Peyer's patch (tissue), 4 donors: ENCODE data around the gene KCNQ2. TPM values are rescaled to one million over a fixed set of nuclear protein-coding genes. Genes with fewer than 3 reads are reported as not detected.

Experiments used
- DNase-seq, 3 donors: peaks; one replicate each; pipeline ENCODE4 v3.0.0-alpha.2; 2017 to 2019
- H3K27ac ChIP-seq, 4 donors: fragments of 200-600 bp; sonication (generic); one replicate each; pipeline ENCODE4 v1.5.1; 2016 to 2019
- H3K27me3 ChIP-seq, 2 donors: fragments of 200-600 bp; sonication (generic); one replicate each; pipeline ENCODE4 v1.5.1; 2019
- H3K36me3 ChIP-seq, 3 donors: fragments of 200-600 bp; sonication (generic); one replicate each; pipeline ENCODE4 v1.5.1; 2016 to 2019
- H3K4me1 ChIP-seq, 4 donors: fragments of 200-600 bp; sonication (generic); one replicate each; pipeline ENCODE4 v1.5.1; 2016 to 2019
- H3K4me3 ChIP-seq, 4 donors: fragments of 200-600 bp; sonication (generic); 1 replicate in 3 of 4; 2 replicates in 1 of 4; pipeline ENCODE4 v1.5.1; 2016 to 2019; ENCODE audit warnings: mild to moderate bottlenecking in 1 of 4
- H3K9me3 ChIP-seq, 4 donors: fragments of 200-600 bp; sonication (generic); one replicate each; pipeline ENCODE4 v1.5.1; 2016 to 2019; ENCODE audit warnings: mild to moderate bottlenecking in 1 of 4
- CTCF ChIP-seq, 6 experiments: fragments of 450-650 bp in 4 of 6; fragments of 200-600 bp in 2 of 6; sonication (generic) in 1 of 6; IDR thresholded peaks; one replicate each; pipeline ENCODE4 v1.5.1; 2017 to 2019; ENCODE audit warnings: antibody characterized with exemption in 6 of 6, mild to moderate bottlenecking in 3 of 6, moderate library complexity in 1 of 6
- POLR2A ChIP-seq, 2 donors: fragments of 450-650 bp; IDR thresholded peaks; one replicate each; pipeline ENCODE4 v1.5.1; 2017; ENCODE audit warnings: antibody characterized with exemption in 2 of 2, mild to moderate bottlenecking in 2 of 2, moderate library complexity in 2 of 2
- total RNA-seq, 4 donors: library from RNA; depleted of rRNA; stranded (reverse); fragments of >200 nt; gene quantifications; one replicate each; pipeline ENCODE4 v1.1.0, GENCODE V29; 2016

Gene KCNQ2
- total RNA-seq, 4 donors from 2014 or later, result not detected

- Histone ChIP-seq H3K4me3 (no peak overlapping the region), H3K27me3 (peaks cover 0 to 20% of the 10 kb centered on the region in 2 donors), H3K27ac (no peak overlapping the region)
Observed at GRCh38 chr20:63469019-63469712, 3.3 kb downstream of the KCNQ2 start.

GRCh38 chr20:63468421-63468820, 4.0 kb downstream of the KCNQ2 start:
- TF ChIP-seq POLR2A (IDR thresholded peaks at IDR 0.05), result no peak
- TF ChIP-seq CTCF (IDR thresholded peaks at IDR 0.05), result no peak
- H3K4me3 ChIP-seq, result no peak overlapping the region
- no peak overlapping the region for H3K27ac ChIP-seq
- H3K4me1 ChIP-seq, result peaks cover 0 to 13% (median 7%) of the 10 kb centered on the region in 4 donors
- DNase-seq, result no peak
- H3K27me3 ChIP-seq, result peaks cover 0 to 20% of the 10 kb centered on the region in 2 donors
- H3K9me3 ChIP-seq, result no peaks in the 10 kb centered on the region
- no peaks in the 10 kb centered on the region for H3K36me3 ChIP-seq

More at GRCh38 chr20:63469019-63469712, 3.3 kb downstream of the KCNQ2 start:
- no peaks in the 10 kb centered on the region for H3K9me3 ChIP-seq
- peaks cover 0 to 13% (median 7%) of the 10 kb centered on the region in 4 donors for H3K4me1 ChIP-seq
- H3K36me3 ChIP-seq, result no peaks in the 10 kb centered on the region
- TF ChIP-seq POLR2A (IDR thresholded peaks at IDR 0.05), result no peak
- TF ChIP-seq CTCF (IDR thresholded peaks at IDR 0.05), result no peak
- no peak for DNase-seq

- no peak overlapping the region for H3K27ac ChIP-seq
- no peaks in the 10 kb centered on the region for H3K36me3 ChIP-seq
- H3K27me3 ChIP-seq, result peaks cover 0 to 14% of the 10 kb centered on the region in 2 donors
- DNase-seq, result no peak
- no peaks in the 10 kb centered on the region for H3K9me3 ChIP-seq
- H3K4me3 ChIP-seq, result no peak overlapping the region
- H3K4me1 ChIP-seq, result peaks cover 0 to 13% (median 7%) of the 10 kb centered on the region in 4 donors
- no peak for TF ChIP-seq POLR2A (IDR thresholded peaks at IDR 0.05)
- TF ChIP-seq CTCF (IDR thresholded peaks at IDR 0.05), result no peak
Observed at GRCh38 chr20:63467294-63468083, 5.0 kb downstream of the KCNQ2 start.

GRCh38 chr20:63466861-63467260, 5.6 kb downstream of the KCNQ2 start:
- H3K36me3 ChIP-seq, result no peaks in the 10 kb centered on the region
- no peak for DNase-seq
- H3K9me3 ChIP-seq, result no peaks in the 10 kb centered on the region
- no peak overlapping the region for H3K27ac ChIP-seq
- TF ChIP-seq CTCF (IDR thresholded peaks at IDR 0.05) (no peak), POLR2A (IDR thresholded peaks at IDR 0.05) (no peak)
- peaks cover 0 to 9% of the 10 kb centered on the region in 2 donors for H3K27me3 ChIP-seq
- H3K4me3 ChIP-seq, result no peak overlapping the region
- peaks cover 0 to 8% (median 4%) of the 10 kb centered on the region in 4 donors for H3K4me1 ChIP-seq

GRCh38 chr20:63466250-63466825, 6.1 kb downstream of the KCNQ2 start:
- H3K9me3 ChIP-seq, result no peaks in the 10 kb centered on the region
- H3K4me3 ChIP-seq, result no peak overlapping the region
- H3K4me1 ChIP-seq, result peaks cover 0 to 3% (median 0%) of the 10 kb centered on the region in 4 donors
- H3K27me3 ChIP-seq, result peaks cover 0 to 4% of the 10 kb centered on the region in 2 donors
- no peaks in the 10 kb centered on the region for H3K36me3 ChIP-seq
- H3K27ac ChIP-seq, result no peak overlapping the region
- no peak for DNase-seq
- no peak for TF ChIP-seq CTCF (IDR thresholded peaks at IDR 0.05)
- TF ChIP-seq POLR2A (IDR thresholded peaks at IDR 0.05), result no peak
